ENCODE data around the gene MYOF. TPM values are rescaled to one million over a fixed set of nuclear protein-coding genes. Genes with fewer than 3 reads are reported as not detected.

MYOF gene
- total and polyA plus RNA-seq, 10 of the 15 experiments (the other 5 are each of a cell fraction or from before 2014, with no cell fraction given) = 0.02 to 0.59 (median 0.17) TPM

DNA sequence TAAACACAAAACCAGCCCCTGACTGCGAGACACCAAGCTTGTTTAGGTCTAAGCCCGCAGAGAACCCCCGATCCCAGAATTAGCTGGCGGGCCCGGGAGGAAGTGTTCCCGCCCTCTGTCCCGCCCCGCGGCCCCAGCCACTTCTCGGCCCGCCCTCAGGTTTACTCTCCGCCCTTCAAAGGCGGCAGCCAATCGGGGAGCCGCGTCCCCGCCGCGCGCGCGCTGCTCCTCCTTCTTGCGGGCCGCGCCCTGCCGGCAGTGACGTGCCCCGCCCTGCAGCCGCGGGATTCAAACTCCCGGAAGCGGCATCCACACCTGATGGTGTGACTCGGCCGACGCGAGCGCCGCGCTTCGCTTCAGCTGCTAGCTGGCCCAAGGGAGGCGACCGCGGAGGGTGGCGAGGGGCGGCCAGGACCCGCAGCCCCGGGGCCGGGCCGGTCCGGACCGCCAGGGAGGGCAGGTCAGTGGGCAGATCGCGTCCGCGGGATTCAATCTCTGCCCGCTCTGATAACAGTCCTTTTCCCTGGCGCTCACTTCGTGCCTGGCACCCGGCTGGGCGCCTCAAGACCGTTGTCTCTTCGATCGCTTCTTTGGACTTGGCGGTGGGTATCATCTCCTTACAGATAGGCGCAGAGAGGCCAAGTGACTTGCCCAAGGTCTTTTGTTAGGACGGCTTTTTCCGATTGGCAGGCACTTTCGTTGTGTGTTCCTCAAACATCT is 14.3 kb upstream of the MYOF start, which contains the start of gene CEP55 (continued):
- TF ChIP-seq, protein P1, sequence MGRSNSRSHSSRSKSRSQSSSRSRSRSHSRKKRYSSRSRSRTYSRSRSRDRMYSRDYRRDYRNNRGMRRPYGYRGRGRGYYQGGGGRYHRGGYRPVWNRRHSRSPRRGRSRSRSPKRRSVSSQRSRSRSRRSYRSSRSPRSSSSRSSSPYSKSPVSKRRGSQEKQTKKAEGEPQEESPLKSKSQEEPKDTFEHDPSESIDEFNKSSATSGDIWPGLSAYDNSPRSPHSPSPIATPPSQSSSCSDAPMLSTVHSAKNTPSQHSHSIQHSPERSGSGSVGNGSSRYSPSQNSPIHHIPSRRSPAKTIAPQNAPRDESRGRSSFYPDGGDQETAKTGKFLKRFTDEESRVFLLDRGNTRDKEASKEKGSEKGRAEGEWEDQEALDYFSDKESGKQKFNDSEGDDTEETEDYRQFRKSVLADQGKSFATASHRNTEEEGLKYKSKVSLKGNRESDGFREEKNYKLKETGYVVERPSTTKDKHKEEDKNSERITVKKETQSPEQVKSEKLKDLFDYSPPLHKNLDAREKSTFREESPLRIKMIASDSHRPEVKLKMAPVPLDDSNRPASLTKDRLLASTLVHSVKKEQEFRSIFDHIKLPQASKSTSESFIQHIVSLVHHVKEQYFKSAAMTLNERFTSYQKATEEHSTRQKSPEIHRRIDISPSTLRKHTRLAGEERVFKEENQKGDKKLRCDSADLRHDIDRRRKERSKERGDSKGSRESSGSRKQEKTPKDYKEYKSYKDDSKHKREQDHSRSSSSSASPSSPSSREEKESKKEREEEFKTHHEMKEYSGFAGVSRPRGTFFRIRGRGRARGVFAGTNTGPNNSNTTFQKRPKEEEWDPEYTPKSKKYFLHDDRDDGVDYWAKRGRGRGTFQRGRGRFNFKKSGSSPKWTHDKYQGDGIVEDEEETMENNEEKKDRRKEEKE (IDR thresholded peaks at IDR 0.05) = no peak
- TF ChIP-seq DPF2 (IDR thresholded peaks at IDR 0.05) (peak; percentile 8; the same call in 1 of the 2 replicates), HDGF (IDR thresholded peaks at IDR 0.05) (no peak), CEBPB (IDR thresholded peaks at IDR 0.05; ENCODE audit: borderline replicate concordance in 1 of 2, low read depth in 2 of 2, low read length in 2 of 2) (no peak), ZSCAN29 (IDR thresholded peaks at IDR 0.05) (no peak), LARP7 (IDR thresholded peaks at IDR 0.05) (peak; percentile 56; the same call in 1 of the 2 replicates), NFYB (IDR thresholded peaks at IDR 0.05; ENCODE audit: insufficient read depth, low read depth, low read length) (peak; percentile 73), ZNF24 (IDR thresholded peaks at IDR 0.05) (no peak), CHD2 (IDR thresholded peaks at IDR 0.05; ENCODE audit: borderline replicate concordance, low read depth, low read length) (peak; percentile 45; the same call in 1 of the 2 replicates), TCF7 (IDR thresholded peaks at IDR 0.05; ENCODE audit: borderline replicate concordance) (no peak), SP1 (IDR thresholded peaks at IDR 0.05; ENCODE audit: low read depth, low read length) (peak; percentile 74), SUZ12 (IDR thresholded peaks at IDR 0.05; ENCODE audit: unreplicated experiment) (no peak), SMARCA5 (IDR thresholded peaks at IDR 0.05) (no peak), NRF1 (conservative IDR thresholded peaks at IDR 0.05; ENCODE audit: low read depth, low read length) (0 out of 2 replicates have a peak, but pooled peaks have one; percentile 25), TCF3 (IDR thresholded peaks at IDR 0.05; ENCODE audit: borderline replicate concordance, insufficient read depth, low read depth, low read length) (peak; percentile 69; the same call in 1 of the 2 replicates), PAX5 (IDR thresholded peaks at IDR 0.05; ENCODE audit: borderline replicate concordance, low read depth, low read length) (peak; percentile 41; the same call in 1 of the 2 replicates)
- TF ChIP-seq, protein P2, sequence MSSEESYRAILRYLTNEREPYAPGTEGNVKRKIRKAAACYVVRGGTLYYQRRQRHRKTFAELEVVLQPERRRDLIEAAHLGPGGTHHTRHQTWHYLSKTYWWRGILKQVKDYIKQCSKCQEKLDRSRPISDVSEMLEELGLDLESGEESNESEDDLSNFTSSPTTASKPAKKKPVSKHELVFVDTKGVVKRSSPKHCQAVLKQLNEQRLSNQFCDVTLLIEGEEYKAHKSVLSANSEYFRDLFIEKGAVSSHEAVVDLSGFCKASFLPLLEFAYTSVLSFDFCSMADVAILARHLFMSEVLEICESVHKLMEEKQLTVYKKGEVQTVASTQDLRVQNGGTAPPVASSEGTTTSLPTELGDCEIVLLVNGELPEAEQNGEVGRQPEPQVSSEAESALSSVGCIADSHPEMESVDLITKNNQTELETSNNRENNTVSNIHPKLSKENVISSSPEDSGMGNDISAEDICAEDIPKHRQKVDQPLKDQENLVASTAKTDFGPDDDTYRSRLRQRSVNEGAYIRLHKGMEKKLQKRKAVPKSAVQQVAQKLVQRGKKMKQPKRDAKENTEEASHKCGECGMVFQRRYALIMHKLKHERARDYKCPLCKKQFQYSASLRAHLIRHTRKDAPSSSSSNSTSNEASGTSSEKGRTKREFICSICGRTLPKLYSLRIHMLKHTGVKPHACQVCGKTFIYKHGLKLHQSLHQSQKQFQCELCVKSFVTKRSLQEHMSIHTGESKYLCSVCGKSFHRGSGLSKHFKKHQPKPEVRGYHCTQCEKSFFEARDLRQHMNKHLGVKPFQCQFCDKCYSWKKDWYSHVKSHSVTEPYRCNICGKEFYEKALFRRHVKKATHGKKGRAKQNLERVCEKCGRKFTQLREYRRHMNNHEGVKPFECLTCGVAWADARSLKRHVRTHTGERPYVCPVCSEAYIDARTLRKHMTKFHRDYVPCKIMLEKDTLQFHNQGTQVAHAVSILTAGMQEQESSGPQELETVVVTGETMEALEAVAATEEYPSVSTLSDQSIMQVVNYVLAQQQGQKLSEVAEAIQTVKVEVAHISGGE (CRISPR knock-in tag; IDR thresholded peaks at IDR 0.05) = no peak
- TF ChIP-seq, protein P3, sequence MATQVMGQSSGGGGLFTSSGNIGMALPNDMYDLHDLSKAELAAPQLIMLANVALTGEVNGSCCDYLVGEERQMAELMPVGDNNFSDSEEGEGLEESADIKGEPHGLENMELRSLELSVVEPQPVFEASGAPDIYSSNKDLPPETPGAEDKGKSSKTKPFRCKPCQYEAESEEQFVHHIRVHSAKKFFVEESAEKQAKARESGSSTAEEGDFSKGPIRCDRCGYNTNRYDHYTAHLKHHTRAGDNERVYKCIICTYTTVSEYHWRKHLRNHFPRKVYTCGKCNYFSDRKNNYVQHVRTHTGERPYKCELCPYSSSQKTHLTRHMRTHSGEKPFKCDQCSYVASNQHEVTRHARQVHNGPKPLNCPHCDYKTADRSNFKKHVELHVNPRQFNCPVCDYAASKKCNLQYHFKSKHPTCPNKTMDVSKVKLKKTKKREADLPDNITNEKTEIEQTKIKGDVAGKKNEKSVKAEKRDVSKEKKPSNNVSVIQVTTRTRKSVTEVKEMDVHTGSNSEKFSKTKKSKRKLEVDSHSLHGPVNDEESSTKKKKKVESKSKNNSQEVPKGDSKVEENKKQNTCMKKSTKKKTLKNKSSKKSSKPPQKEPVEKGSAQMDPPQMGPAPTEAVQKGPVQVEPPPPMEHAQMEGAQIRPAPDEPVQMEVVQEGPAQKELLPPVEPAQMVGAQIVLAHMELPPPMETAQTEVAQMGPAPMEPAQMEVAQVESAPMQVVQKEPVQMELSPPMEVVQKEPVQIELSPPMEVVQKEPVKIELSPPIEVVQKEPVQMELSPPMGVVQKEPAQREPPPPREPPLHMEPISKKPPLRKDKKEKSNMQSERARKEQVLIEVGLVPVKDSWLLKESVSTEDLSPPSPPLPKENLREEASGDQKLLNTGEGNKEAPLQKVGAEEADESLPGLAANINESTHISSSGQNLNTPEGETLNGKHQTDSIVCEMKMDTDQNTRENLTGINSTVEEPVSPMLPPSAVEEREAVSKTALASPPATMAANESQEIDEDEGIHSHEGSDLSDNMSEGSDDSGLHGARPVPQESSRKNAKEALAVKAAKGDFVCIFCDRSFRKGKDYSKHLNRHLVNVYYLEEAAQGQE (IDR thresholded peaks at IDR 0.05; ENCODE audit: low read depth, low read length) = no peak
- TF ChIP-seq, protein P4, sequence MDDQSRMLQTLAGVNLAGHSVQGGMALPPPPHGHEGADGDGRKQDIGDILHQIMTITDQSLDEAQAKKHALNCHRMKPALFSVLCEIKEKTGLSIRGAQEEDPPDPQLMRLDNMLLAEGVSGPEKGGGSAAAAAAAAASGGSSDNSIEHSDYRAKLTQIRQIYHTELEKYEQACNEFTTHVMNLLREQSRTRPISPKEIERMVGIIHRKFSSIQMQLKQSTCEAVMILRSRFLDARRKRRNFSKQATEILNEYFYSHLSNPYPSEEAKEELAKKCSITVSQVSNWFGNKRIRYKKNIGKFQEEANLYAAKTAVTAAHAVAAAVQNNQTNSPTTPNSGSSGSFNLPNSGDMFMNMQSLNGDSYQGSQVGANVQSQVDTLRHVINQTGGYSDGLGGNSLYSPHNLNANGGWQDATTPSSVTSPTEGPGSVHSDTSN (IDR thresholded peaks at IDR 0.05; ENCODE audit: insufficient replicate concordance, low read depth, low read length) = no peak

Data from GM12878 (cell line).